A375 (cell line): ENCODE data around the gene TMOD4. TPM values are rescaled to one million over a fixed set of nuclear protein-coding genes. Genes with fewer than 3 reads are reported as not detected.

Experiments
- total RNA-seq: library from RNA; depleted of rRNA; stranded (reverse); fragments of >200 nt; shearing (Covaris generic); gene quantifications from 2 replicates; pipeline ENCODE4 v1.2.3, GENCODE V29; 2014; rRNA removed

Gene TMOD4
- total RNA-seq = 0.38 and 0.40 TPM in 2 replicates

DNA sequence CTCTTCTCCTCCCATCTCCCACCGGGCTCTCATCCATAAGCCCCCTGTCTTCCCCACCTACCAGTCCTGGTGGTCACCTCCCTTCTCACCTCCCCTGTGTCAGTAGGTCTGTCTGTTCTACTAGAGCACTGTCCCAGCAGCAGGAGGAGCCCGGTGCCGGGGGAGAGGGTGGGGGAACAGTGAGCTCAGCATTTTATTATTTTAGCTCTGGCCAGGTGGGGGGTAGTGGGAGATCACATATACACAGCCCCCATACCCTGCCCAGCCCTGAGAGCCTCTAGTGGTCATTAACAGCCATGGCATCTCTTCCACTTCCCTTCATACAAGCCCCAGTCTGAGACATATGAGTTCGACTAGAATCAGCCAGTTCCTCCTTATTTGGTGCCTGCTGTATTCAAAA is at the start of gene TMOD4:
Gene TMOD4 (minus strand): TSS at position 119 of the 400 bp plus-strand sequence. CDS start 1,106 bp downstream, outside the sequence.

DNA sequence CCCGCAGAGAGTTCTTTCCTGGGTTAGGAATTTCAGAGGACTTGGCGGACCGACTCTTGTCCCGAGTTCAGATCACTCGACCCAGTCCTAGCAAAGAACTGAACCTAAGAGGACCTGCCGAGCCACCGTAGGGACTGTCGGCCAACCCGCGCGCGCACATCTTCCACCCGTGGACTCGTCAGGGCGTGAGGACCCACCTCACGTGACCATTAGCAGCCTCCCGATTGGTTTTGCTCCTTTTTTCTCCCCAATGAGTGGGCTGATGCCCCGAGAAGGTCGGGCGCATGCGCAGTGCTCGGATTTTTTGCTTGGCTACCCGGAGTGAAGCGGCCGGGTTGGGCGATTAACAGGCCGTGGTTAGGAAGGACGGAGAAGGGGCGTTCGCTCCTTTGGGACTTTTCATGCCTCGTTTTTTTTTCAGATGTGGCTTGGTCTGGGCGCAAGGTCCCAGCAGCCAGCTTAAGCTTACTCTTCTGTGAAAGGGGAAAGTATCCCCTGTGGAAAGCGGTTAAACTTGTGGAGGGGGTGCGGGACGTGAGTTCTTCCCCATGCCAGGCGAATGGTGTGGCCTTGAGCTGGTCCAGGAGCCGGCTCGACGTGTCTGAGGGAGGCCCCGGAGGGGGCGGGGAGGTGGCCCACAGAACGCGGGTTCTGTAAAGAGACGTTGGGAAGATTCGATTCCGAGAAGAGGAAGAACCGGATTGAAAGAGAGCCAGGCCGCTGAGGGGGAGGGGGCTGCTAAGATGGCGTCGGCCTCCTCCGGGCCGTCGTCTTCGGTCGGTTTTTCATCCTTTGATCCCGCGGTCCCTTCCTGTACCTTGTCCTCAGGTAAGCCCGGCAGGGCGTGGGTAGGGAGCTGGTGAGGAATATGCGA is 22.7 kb upstream of the TMOD4 start, which contains the start of gene PIP5K1A:
Gene PIP5K1A (plus strand): TSS at position 299 of the 874 bp plus-strand sequence. CDS start 445 bp downstream, at position 744.

GRCh38 chr1:151189637-151190445 is 14.1 kb upstream of the TMOD4 start, which contains the start of gene VPS72:
VPS72 (minus strand) TSS chr1:151190197; CDS start chr1:151190121, 76 bp downstream.

GRCh38 chr1:151165738-151166504 is 9.9 kb downstream of the TMOD4 start, which contains the start of the genes LYSMD1 and SCNM1:
LYSMD1 (minus strand) TSS chr1:151165902; CDS start chr1:151165258, 644 bp downstream.
SCNM1 (plus strand) TSS chr1:151166144; CDS start chr1:151166153, 9 bp downstream.

GRCh38 chr1:151156515-151156819 is 19.3 kb downstream of the TMOD4 start, which contains the start of gene TNFAIP8L2:
TNFAIP8L2 (plus strand) TSS chr1:151156649; CDS start chr1:151158698, 2,049 bp downstream.

DNA sequence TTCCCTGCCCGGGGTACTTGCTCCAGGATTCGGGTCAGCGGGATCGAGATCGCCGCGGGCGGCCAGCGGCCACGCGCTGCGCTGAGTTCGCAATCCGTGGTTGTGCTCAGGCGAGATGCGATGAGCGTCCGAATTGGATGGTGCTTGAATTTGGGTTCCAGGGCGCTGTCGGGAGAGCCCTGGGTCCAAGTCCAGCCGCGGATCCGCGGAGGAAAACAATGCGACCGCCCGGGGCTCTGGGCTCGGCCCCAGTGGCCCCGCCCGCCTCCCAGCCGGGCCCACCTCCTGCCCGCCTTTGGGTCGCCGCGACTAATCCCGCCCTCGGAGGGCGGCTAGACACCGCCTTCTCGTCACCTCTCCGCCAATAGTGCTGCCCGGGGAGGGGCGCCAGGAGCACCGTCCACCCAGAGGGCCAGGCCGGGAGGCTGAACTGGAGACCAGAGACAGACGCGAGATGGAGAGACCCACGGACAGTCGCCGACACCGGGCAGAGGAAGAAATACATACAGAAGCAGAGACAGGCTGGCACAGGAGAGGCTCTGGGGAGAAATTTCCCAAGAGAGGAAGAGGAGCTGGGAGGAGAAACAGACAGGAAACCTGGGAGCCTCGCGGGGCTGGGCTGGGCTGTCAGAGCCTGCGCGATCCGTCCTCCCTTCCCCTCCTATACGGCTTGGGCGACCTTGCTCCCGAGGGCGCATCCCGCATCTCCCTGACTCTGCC is 29.2 kb downstream of the TMOD4 start, which contains the start of gene SEMA6C:
Gene SEMA6C (minus strand): TSS at position 220 of the 720 bp plus-strand sequence. CDS start 4,010 bp downstream, outside the sequence.

Other genes with a start within 250 kb of the TMOD4 start
- gene SETDB1, start 249.6 kb downstream of the TMOD4 start, total RNA-seq = 53.2 and 66.0 TPM in 2 replicates
- gene CERS2, start 201.1 kb downstream of the TMOD4 start, total RNA-seq = 143 and 158 TPM in 2 replicates
- 2.4 and 2.7 TPM in 2 replicates for gene ANXA9, start 193.7 kb downstream of the TMOD4 start, total RNA-seq
- 12.5 and 13.5 TPM in 2 replicates for gene MINDY1, start 169.1 kb downstream of the TMOD4 start, total RNA-seq
- 14.7 and 15.2 TPM in 2 replicates for gene PRUNE1, start 167.5 kb downstream of the TMOD4 start, total RNA-seq
- gene BNIPL, start 139.4 kb downstream of the TMOD4 start, total RNA-seq = 0.30 and 2.2 TPM in 2 replicates
- 4.3 and 6.8 TPM in 2 replicates for gene C1orf56, start 128.2 kb downstream of the TMOD4 start, total RNA-seq
- gene CDC42SE1, start 116.4 kb downstream of the TMOD4 start, total RNA-seq = 79.9 and 87.9 TPM in 2 replicates
- gene MLLT11, start 115.6 kb downstream of the TMOD4 start, total RNA-seq = 7.4 and 7.6 TPM in 2 replicates
- 8.9 and 13.4 TPM in 2 replicates for gene GABPB2, start 105.2 kb downstream of the TMOD4 start, total RNA-seq
- 1.1 and 2.3 TPM in 2 replicates for gene SEMA6C, start 29.4 kb downstream of the TMOD4 start, total RNA-seq
- not detected in 2 replicates for gene TNFAIP8L2, start 19.3 kb downstream of the TMOD4 start, total RNA-seq
- 13.2 and 15.1 TPM in 2 replicates for gene LYSMD1, start 10.1 kb downstream of the TMOD4 start, total RNA-seq
- 129 and 130 TPM in 2 replicates for gene SCNM1, start 9.8 kb downstream of the TMOD4 start, total RNA-seq
- gene VPS72, start 14.2 kb upstream of the TMOD4 start, total RNA-seq = 92.9 and 126 TPM in 2 replicates
- gene PIP5K1A, start 22.6 kb upstream of the TMOD4 start, total RNA-seq = 72.2 and 99.9 TPM in 2 replicates
- 491 and 493 TPM in 2 replicates for gene PSMD4, start 78.8 kb upstream of the TMOD4 start, total RNA-seq
- gene ZNF687, start 106.3 kb upstream of the TMOD4 start, total RNA-seq = 33.5 and 34.2 TPM in 2 replicates
- 70.3 and 78.9 TPM in 2 replicates for gene PI4KB, start 151.4 kb upstream of the TMOD4 start, total RNA-seq
- gene RFX5, start 171.3 kb upstream of the TMOD4 start, total RNA-seq = 99.2 and 108 TPM in 2 replicates
- not detected in 2 replicates for gene SELENBP1, start 196.7 kb upstream of the TMOD4 start, total RNA-seq
- gene PSMB4, start 223.6 kb upstream of the TMOD4 start, total RNA-seq = 846 and 849 TPM in 2 replicates